ENCODE results near the gene GPX4.

Gene GPX4

DNA sequence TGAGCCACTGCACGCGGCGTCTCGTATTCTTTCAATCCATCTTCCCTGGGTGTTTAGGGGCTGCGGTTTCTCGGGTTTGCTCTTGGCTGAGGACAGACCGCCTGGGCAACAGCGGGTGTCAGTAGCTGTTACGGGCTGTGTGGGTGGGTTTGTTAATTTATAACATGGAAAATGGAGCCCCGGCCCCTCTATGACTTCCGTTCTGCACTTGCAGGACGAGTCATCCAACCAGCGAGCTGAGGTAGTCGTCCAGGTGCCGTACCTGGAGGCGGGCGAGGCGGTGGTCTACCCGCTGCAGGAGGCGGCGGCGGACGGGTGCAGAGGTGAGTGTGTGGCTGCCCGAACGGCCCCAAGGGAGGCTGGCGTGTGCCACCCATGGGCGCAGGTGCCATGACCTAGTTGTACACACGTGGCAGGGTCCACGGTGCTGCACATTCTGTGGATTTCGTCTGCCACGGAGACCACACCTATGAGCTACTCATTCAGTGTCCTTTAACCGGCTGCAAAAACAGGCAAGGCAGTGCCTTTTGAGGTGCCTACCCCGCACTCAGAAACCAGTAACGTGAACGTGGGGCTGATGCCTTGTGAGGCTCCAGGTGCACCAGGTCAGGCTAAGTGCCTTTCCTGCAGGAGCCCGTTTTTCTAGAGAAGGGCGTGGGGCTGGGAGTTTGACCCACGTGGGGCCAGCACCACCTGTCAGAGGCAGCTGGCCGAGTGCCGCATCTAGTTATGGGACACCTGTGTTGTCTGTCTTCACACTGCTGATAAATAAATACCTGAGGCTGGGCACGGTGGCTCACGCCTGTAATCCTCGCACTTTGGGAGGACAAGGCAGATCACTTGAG is 19.5 kb upstream of the GPX4 start:
- DNase-seq: no peak

DNA sequence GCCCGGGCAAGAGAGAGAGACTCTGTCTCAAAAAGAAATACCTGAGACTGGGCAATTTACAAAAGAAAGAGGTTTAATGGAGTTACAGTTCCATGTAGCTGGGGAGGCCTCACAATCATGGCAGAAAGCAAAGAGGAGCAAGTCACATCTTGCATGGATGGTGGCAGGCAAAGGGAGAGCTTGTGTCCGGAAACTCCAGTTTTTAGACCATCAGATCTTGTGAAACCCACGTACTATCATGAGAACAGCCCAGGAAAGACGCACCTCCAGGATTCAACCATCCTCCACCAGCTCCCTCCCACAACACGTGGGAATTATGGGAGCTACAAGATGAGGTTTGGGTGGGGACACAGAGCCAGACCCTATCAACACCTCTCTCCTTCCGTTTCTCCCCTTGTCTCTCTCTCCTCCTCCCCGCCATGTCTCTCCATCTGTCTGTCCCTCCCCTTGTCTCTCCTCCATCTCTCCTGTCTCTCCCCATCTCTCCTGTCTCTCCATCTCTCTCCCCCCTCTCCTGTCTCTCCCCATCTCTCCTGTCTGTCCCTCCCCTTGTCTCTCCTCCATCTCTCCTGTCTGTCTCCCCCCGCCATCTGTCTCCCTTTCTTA is 18.6 kb upstream of the GPX4 start:
- no peak for DNase-seq

DNA sequence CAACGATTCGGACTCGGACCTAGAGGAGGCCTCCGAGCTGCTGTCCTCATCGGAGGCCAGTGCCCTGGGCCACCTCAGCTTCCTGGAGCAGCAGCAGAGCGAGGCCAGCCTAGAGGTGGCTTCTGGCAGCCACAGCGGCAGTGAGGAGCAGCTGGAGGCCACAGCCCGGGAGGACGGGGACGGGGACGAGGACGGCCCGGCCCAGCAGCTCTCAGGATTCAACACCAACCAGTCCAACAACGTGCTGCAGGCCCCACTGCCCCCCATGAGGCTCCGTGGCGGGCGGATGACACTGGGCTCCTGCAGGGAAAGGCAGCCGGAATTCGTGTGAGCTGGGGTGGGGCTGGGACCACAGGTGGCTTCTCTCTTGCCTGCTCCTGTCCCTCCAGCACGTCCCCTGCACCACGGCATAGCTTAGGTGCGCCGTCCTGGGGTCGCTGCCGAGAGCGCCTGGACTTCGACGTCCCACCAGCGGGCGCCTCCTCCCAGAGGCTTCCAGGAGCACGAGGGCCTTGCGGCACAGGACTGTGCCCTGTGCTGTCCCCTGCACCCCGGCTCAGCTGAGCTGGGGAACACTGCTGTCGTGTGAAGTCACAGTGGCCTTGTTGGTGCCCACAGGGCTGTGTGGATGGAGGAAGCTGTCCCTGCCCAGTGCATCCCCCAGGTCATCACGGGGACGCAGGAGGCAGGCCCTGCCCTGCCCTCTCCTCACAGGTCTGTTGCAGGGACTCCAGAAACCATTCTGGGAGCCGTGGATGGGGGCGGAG is 17.9 kb upstream of the GPX4 start:
- no peak for DNase-seq

DNA sequence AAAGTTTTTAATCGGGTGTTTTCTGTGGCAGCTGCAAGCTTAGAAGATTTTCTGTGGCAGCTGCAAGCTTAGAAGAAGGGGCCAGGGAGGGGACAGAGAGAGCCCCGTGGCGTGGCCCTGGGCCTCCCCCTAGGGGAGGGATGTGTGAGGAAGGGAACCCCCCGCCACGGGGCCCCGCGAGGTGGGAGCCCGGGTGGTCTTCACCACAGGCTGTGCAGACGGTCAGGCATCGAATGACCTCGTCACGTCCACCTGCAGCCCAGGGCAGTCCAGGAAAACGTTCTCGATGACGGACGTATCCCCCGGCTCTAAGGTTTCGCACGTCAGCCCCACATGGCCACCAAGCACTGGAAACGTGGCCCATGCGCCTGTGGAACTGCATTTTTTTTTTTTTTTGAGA is 17.2 kb upstream of the GPX4 start:
- DNase-seq: no peak

DNA sequence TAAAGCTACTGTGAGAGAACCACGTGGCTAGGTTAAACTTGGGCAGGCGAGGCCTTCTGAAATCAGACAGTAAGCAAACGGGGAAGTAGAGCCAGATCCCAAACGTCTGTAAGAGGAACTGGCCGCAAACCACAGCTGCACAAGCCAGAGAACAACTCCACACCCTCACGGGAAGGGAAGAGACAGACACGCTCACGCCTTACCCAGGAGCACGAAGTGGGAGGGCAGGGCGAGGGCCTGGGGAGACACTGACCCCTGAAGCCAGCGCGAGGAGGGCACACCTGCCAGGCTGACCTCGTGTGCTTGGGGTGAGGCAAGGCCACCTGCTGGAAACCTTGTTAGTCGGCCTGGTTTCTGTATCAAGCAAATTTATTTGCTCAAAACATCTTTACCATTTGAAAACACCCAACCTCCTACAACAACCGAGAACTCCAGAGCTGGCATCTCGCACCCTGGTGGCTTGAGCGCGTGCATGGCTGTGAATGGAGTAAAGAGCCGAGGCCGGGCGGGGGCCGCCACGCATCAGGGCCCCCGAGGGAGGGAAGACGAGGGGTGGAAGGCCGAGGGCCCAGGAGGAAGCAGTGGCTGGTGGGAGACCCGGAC is 15.9 kb upstream of the GPX4 start:
- DNase-seq: no peak

DNA sequence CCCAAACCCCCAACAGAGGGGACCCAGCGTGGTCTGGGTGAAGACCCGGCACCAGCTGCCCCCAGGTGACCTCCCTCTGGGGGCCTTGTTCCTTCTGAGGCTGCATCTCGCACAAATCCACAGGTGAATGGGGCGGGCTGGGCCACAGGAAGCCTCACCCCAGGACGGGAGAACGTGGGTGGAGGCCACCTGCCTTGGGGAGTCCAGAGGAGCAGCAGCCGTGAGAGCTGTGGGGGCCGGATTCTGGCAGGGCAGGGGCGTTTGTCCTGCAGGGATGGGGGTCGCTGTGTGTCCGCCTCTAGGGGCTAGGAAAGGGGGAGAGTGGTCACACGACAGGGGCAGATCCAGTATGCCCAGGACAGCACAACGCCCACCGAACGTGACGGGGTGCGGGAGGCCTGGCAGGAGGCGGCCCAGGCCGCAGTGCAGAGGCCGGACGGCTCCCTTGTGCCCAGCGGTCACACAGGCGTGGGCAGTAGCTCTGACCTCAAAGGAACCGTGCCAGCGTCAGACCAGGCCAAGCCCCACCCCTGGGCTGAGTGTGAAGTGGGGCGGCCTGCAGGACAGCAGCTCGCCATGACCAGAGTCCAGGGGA is 15.3 kb upstream of the GPX4 start:
- DNase-seq: no peak

DNA sequence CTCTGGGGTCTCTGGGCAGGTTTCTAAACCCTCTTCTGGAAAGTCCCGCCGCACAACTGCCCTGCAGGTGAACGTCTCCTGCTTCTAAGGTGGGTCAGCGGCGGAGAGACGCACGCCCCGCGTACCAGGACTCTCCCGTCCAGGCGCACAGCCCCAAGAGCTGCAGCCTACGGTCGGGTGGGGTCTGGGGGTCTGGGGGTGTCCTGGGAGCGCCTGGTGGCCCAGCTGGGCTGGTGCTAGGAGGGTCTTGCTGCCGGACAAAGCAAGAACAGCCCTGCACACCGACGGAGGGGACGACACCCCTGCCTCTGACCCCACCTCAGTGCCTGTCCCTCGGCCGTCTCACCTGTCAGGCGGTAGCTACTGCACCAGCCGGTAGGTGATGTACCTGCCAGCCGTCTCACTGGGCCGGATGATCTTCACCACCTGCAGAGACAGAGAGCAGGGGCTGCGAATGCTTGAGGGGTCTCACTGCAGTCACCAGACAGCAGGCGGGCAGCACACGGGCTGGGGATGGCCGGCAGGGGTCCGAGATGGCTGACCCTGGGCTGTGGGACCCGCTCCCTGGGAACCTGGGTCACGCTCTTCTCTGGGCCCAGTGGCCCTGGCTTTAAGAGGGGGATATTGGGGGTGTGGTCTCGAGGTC is 14.5 kb upstream of the GPX4 start:
- no peak for DNase-seq

DNA sequence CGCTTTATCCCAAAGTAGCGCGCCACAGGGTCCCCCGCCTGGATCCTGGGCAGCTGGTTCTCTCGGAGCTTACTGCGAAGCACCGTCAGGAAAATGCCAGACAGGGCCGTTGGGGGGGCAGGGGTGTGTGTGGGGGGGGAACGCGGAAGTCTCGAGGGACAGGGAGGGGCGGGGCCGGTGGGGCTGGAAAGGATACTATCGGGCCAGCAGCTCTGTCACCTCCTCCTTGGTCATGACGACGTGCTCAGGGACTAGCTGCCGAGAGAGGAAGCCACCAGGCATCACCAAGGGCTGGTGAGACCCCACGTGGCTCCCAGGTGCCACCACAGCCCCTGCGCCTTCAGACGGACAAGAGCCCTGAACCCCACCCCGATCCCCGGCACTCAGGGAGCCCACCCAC is 13.9 kb upstream of the GPX4 start:
- no peak for DNase-seq

DNA sequence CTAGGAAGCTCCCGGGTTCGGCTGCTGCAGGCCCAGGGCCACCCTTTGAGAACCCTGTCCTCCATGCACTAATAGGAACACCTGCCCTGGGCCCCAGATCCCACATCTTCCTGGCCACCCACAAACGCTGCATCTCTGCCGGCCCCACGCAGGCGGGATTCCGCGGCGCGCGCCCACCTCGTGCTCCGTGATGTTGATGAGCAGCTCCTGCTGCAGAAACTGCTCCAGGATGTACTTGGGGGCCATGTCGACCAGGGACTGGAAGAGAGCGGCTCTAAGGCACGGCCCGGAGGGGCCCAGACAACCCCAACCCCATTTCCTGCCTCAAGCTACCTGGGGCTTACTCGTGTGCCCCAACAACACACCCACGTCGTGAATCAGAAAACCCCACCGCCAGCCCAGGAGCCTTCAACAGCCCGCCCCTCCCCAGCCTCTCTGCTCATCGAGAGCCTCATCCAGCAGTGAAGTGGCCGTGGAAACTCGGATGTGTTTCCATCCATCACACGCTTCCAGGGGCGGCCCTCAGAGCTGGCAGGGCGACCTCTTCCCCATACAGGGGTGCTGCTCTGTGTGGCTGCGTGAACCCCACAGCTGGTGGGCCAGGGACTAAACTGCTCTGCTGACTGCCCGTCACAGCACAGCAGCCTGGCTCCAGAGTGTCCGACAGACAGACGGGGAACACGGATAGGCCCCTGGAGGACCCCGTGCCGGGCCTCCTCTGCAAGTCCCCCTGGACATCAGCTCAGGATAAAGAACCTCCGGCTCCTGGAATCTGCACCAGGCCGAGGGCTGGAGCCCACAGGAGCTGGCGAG is 12.9 kb upstream of the GPX4 start:
- DNase-seq: no peak

DNA sequence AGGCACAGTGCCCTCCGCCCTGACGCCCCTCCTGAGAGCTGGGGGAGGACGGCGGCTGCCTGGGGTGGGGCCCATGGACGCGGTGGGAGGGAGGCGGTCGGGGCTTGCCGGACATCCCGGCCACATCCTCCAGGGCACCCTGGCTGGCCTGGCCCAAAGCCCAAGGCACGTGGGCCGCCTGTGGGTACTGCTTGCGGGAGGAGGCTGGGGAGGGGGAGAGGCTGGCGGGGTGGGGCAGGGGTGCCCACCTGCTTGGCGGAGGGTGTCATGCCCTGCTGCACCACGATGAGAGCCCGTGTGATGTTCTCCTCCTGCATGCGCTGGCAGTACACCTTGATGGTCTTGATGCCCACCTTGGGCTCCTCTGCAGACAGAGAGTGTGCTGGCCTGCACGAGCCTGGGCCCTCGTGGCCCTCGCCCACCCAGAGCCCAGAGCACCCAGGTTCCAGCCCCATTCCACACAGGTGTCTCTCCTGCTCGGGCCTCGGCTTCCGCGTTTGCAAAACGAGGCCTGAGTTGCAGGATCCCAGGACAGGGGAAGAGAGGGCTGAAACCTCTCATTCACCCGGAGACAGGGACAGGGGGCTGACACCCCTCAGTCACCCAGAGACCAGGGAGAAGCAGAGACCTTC is 12.1 kb upstream of the GPX4 start:
- DNase-seq: no peak

DNA sequence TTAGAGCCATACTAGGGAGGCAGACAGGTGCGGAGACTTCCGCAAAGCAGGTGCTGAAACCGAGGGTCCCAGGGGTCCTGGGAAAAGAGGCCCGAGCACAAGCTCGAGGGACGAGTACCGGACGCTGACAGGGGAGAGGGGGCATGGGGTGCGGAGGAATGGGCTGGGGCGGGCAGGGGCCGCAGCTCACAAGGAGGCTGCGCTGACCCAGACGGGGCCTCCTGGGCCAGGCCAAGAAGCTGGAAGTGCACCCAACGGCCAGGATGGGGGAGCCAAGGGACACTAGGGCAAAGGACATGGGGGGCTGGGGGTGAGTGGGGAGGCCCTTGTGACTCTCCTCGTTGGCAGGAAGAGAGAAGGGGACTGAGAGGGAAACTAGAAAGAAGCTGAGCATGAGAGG is 10.5 kb upstream of the GPX4 start:
- no peak for DNase-seq

DNA sequence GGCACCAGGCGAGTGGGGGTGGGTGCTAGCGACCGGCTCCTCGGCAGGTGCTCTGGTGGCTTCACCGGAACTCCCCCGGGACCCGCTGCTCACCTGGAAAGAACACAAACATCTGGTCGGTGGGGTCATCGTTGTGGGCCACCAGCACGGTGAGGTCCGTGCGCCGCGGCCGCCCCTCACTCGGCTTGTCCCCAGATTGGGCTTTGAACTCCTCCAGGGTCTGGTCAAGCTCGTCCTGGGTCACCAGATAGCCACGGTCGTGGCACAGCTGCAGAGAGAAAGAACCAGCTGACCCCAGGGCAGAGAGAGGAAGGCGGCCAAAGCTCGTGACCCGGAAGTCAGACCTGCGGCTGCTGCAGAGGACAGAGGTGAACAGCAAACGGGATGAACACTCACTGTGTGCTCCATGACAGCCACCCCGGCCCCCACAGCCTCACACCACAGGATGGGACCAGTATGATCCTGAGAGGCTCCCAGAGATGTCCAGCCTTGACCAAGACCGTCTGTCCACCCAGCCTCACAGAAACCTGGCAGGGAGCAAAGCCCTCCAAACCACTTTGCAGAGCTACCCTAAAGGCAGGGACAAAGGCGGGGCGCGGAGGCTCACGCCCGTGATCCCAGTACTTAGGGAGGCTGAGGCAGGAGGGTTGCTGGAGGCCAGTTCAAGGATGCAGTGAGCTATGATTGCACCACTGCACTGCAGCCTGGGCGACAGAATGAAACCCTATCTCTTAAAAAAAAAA is 9.8 kb upstream of the GPX4 start:
- no peak for DNase-seq

DNA sequence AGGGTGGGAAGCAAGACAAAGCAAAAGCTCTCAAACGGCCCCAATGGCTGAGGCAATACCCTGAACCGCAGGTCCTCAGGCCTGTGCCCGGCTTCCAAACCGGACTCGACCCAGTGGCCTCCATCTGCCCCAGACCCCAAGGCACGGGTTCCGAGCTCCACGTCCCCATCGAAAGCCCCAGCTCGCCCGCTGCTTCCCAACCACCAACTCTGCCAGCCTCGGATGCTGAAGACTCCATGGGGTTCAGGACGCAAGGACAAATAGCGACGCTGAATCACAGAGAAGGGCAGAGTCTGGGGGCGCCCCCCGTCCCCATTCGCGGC is 9.2 kb upstream of the GPX4 start:
- DNase-seq: no peak

DNA sequence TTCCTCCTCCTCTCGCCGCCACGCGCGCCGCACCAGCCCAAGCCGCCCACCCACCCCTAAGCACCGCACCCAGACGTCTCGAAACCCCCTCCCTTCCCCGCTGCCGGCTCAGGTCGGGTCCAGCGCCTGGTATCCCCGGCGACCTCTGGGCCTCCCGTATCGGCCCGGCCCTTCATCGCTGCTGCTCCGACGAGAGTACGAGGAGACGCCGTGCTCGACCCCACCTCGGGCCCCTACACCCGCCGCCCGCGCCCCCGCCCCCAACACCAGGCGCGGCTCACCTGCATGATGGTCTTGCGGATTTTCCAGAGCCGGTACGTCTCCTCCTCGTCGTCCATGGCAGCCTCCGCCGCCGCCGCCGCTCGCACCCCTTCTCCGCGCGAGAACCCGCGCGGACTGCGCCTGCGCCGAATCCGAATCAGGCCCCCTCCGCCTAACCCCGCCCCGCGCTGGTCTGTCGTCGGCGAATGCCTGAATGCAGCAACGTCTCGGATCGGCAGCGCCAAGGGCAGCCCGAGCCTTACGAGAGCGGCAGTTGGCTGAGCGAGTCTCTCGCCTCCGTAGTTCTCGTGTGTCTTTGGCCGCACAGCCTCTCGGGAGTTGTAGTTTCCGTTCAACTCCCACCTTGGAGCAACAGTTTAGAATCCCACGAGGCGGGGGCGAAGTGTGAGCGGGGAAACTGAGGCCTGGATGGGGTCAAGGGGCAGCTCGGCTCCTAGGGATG is 8.7 kb upstream of the GPX4 start, which contains the start of gene POLR2E:
Gene POLR2E (minus strand): TSS at position 398 of the 724 bp plus-strand sequence. CDS start 60 bp downstream, at position 338.
- DNase-seq: peak; percentile 95

DNA sequence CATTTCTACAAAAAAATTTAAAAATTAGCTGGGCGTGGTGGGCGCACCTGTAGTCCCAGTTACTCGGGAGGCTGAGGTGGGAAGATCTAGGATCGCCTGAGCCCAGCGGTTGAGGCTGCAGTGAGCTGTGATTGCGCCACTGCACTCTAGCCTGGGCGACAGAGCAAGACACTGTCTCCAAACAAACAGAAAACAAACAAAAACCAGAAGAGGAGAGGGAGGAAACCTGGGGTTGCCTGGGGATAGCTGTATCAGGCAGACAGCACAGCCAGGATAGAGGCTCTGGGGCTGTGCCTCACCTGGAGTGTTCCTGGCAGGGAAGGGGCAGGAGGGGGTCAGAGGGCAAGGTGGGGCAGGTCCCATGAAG is 6.0 kb upstream of the GPX4 start:
- no peak for DNase-seq

DNA sequence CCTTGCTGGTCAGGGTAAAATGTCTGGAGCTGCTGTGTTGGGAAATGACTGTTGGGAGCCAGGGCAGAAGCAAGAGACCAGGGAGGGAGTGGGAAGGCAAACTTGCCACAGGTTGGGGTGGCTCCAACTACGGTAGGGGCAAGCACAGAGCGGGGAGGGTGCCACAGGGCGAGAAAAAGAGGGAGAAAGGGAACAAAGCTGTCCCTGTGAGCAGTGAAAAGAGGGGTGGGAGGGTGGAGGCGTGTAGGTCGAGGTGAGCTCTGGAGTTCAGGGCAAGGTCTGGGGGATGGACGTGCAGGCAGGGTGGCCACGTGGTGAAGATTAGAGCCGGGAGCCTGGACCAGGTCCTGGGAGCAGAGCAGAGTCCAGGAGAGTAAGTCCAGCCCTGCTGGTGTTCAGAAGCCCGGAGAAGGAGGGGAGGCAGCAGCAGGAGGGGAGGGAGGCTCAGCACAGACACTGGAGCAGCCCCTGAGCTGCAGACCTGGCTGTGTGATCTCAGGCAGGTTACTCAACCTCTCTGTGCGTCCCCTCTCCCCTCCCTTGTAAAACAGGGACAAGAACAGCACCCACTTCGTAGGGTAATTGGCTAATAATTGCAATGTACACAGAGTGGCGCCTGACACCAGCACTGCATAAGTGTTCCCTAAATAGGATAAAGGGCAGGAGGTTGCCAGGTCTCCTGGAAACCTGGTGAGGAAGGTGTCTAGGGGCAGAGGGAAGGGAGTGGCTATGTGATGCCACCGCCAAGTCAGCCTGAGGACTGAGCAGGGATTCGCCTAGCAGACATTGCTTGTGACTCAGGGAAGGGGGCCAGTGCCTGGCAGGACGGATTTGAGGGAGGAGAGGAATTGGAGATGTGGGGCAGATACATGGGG is 5.4 kb upstream of the GPX4 start:
- no peak for DNase-seq

DNA sequence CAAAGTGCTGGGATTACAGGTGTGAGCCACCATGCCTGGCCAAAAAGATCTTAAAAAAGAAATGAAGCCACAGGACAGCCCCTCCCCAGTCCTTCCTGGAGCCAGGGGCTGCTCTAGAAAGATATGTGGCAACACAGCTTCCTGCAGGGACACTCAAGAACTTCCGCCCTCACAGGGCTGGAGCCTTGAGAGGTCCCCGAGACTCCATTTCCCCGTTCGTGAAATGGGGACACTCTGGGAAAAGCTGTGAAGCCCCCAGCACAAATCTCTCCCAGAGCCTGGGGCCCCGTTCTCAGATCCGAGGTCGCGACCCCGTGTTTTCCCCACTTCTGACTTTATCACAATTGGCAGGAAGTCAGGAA is 2.5 kb upstream of the GPX4 start:
- no peak for DNase-seq

DNA sequence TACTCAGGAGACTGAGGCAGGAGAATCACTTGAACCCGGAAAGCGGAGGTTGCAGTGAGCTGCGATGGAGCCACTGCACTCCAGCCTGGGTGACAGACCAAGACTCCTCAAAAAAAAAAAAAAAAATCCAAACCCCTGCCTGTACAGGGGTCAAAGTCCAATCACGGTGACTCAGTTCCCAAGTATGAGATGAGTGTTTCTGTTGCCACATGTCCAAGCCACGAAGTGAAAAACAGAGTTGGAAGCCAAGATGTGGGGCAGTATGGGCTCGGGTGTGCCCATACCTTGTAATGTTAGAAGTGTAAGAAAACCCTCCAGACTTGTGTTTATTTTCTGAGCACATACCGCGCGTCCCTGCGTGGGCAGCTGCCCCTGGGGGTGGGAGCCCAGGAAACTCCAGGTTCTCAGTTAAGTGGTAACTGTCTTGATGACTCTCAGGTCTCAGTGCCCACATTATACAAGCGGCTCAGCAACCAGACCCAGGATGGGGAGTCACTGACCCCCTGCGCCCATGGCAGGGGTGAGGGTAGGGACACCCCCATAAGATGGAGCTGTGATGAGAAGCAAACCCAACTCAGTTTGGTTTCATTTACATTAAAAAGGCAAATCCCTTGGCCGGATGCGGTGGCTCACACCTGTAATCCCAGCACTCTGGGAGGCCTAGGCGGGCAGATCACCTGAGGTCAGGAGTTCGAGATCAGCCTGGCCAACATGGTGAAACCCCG is 1.2 kb upstream of the GPX4 start:
- DNase-seq: peak; percentile 49

Data from activated naive CD4-positive, alpha-beta T cell treated with anti-CD3 and anti-CD28 coated beads, Interleukin-2, amount 50 U/mL, for 16 hours (primary cell).